GM19238 (cell line): Measurements from ENCODE around the gene ZNF260.
"Not testable (repeated sequence)": the region's sequence is repeated elsewhere in the genome, so short reads cannot be mapped to it uniquely, and the experiment has no call there.

Experiments used
- DNase-seq: peaks from one replicate; pipeline ENCODE4 v3.0.0; 2011; ENCODE audit warnings: low spot score; ENCODE audit not compliant: insufficient read length

ZNF260 gene

GRCh38 chr19:36528194-36528920 lies at the start of gene ZNF260:
TSS of gene ZNF260 (minus strand) at chr19:36528271. CDS start at chr19:36515238, 13,033 bp downstream.
- peak; percentile 79 for DNase-seq

GRCh38 chr19:36577271-36577996 lies 49.4 kb upstream of the ZNF260 start:
- DNase-seq, result no peak

GRCh38 chr19:36574741-36575140 lies 46.7 kb upstream of the ZNF260 start:
- DNase-seq, result no peak

GRCh38 chr19:36573895-36574720 lies 46.0 kb upstream of the ZNF260 start:
- no peak for DNase-seq

- peak; percentile 82 for DNase-seq
Observed at GRCh38 chr19:36573020-36573894, 45.2 kb upstream of the ZNF260 start, which contains the start of gene ZNF529. TSS of gene ZNF529 (minus strand) at chr19:36573292. CDS start at chr19:36572346, 946 bp downstream.

GRCh38 chr19:36572593-36573019 lies 44.5 kb upstream of the ZNF260 start:
- DNase-seq, result no peak

- DNase-seq, result no peak
Observed at GRCh38 chr19:36564391-36564790, 36.3 kb upstream of the ZNF260 start.

- DNase-seq, result no peak
Observed at GRCh38 chr19:36547001-36547732, 19.1 kb upstream of the ZNF260 start.

GRCh38 chr19:36528921-36529518 lies 949 bp upstream of the ZNF260 start:
- no peak for DNase-seq

- DNase-seq, result peak; percentile 4
Observed at GRCh38 chr19:36527873-36528193, 238 bp downstream of the ZNF260 start.

GRCh38 chr19:36527341-36527740 lies 730 bp downstream of the ZNF260 start:
- no peak for DNase-seq

GRCh38 chr19:36526581-36526980 lies 1.5 kb downstream of the ZNF260 start:
- DNase-seq, result no peak

GRCh38 chr19:36524617-36525016 lies 3.5 kb downstream of the ZNF260 start:
- no peak for DNase-seq

GRCh38 chr19:36514012-36514612 lies 14.0 kb downstream of the ZNF260 start:
- DNase-seq, result no peak

GRCh38 chr19:36508325-36508724 lies 19.7 kb downstream of the ZNF260 start:
- DNase-seq, result no peak

GRCh38 chr19:36501973-36502372 lies 26.1 kb downstream of the ZNF260 start:
- no peak for DNase-seq

GRCh38 chr19:36497001-36497400 lies 31.1 kb downstream of the ZNF260 start:
- DNase-seq, result no peak

- not testable (repeated sequence) for DNase-seq
Observed at GRCh38 chr19:36492689-36493453, 35.2 kb downstream of the ZNF260 start.

- DNase-seq, result not testable (repeated sequence)
Observed at GRCh38 chr19:36490846-36491245, 37.2 kb downstream of the ZNF260 start.
